HG03354 (cell line): Measurements from ENCODE around the gene PTPN14.

Experiments
- ATAC-seq: cut with Tn5 transposase; IDR thresholded peaks from one replicate; pipeline ENCODE4 v1.9.1; 2021; ENCODE audit warnings: mild to moderate bottlenecking; ENCODE audit not compliant: unreplicated experiment, poor library complexity, severe bottlenecking

PTPN14 gene

GRCh38 chr1:214463596-214463995, 87.8 kb downstream of the PTPN14 start:
- ATAC-seq: no peak

- no peak for ATAC-seq
Observed at GRCh38 chr1:214462882-214463281, 88.5 kb downstream of the PTPN14 start.

GRCh38 chr1:214461305-214461704, 90.1 kb downstream of the PTPN14 start:
- no peak for ATAC-seq

GRCh38 chr1:214460304-214460916, 91.0 kb downstream of the PTPN14 start:
- ATAC-seq: no peak

- no peak for ATAC-seq
Observed at GRCh38 chr1:214459895-214460294, 91.5 kb downstream of the PTPN14 start.

- ATAC-seq: no peak
Observed at GRCh38 chr1:214458541-214458940, 92.9 kb downstream of the PTPN14 start.

- ATAC-seq: no peak
Observed at GRCh38 chr1:214455971-214456867, 95.2 kb downstream of the PTPN14 start.

- no peak for ATAC-seq
Observed at GRCh38 chr1:214455479-214455878, 95.9 kb downstream of the PTPN14 start.

GRCh38 chr1:214454569-214455396, 96.6 kb downstream of the PTPN14 start:
- no peak for ATAC-seq

- no peak for ATAC-seq
Observed at GRCh38 chr1:214453109-214453722, 98.2 kb downstream of the PTPN14 start.

GRCh38 chr1:214452152-214452784, 99.1 kb downstream of the PTPN14 start:
- ATAC-seq: no peak

- no peak for ATAC-seq
Observed at GRCh38 chr1:214451596-214451995, 99.8 kb downstream of the PTPN14 start.

- no peak for ATAC-seq
Observed at GRCh38 chr1:214449371-214449770, 102.0 kb downstream of the PTPN14 start.

- no peak for ATAC-seq
Observed at GRCh38 chr1:214448536-214448935, 102.9 kb downstream of the PTPN14 start.

GRCh38 chr1:214447557-214447871, 103.9 kb downstream of the PTPN14 start:
- no peak for ATAC-seq

- ATAC-seq: peak; percentile 81
Observed at GRCh38 chr1:214446772-214447556, 104.4 kb downstream of the PTPN14 start.

GRCh38 chr1:214445831-214446614, 105.4 kb downstream of the PTPN14 start:
- no peak for ATAC-seq

GRCh38 chr1:214445199-214445598, 106.2 kb downstream of the PTPN14 start:
- no peak for ATAC-seq
